HEK293T (cell line): ENCODE measurements around the gene RBM28.

Experiments used
- CTBP1 ChIP-seq: fragments of 450-650 bp; IDR thresholded peaks from 2 replicates; pipeline ENCODE4 v1.6.1; 2016; ENCODE audit warnings: borderline replicate concordance
- TF ChIP-seq, protein P1 (sequence below): fragments of 450-650 bp; IDR thresholded peaks from 2 replicates; pipeline ENCODE4 v1.6.1; 2016

- no peak for TF ChIP-seq CTBP1
- TF ChIP-seq, protein P1, sequence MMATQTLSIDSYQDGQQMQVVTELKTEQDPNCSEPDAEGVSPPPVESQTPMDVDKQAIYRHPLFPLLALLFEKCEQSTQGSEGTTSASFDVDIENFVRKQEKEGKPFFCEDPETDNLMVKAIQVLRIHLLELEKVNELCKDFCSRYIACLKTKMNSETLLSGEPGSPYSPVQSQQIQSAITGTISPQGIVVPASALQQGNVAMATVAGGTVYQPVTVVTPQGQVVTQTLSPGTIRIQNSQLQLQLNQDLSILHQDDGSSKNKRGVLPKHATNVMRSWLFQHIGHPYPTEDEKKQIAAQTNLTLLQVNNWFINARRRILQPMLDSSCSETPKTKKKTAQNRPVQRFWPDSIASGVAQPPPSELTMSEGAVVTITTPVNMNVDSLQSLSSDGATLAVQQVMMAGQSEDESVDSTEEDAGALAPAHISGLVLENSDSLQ, result no peak
These were observed 15.6 kb upstream of the RBM28 start for GRCh38 chr7:128359336-128359735.
